GM21447 (cell line): ENCODE measurements around the gene FBXW12.
"Not testable (repeated sequence)": the region's sequence is repeated elsewhere in the genome, so short reads cannot be mapped to it uniquely, and the experiment has no call there.

Experiments
- ATAC-seq: cut with Tn5 transposase; IDR thresholded peaks from one replicate; pipeline ENCODE4 v1.9.1; 2021; ENCODE audit not compliant: unreplicated experiment

Gene FBXW12

DNA sequence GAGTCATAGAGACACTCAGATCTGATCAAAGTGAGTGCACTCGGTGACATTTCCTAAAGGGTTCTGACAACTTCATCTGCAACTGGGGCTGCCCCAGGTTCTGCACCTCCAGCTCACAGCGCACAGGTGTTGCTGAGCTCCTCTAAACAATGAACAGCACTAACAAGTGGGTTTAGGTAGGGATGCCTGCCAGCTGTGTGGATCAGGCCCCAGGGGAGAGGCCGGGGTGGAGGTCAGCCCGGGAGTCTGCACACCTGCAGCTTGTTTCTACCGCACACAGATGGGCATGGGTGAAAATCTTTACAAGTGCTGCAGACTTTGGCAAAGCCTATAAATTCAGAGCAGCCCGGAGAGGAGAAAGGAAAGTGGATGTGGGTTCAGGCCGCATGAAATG, 355 bp downstream of the FBXW12 start:
- ATAC-seq = no peak

DNA sequence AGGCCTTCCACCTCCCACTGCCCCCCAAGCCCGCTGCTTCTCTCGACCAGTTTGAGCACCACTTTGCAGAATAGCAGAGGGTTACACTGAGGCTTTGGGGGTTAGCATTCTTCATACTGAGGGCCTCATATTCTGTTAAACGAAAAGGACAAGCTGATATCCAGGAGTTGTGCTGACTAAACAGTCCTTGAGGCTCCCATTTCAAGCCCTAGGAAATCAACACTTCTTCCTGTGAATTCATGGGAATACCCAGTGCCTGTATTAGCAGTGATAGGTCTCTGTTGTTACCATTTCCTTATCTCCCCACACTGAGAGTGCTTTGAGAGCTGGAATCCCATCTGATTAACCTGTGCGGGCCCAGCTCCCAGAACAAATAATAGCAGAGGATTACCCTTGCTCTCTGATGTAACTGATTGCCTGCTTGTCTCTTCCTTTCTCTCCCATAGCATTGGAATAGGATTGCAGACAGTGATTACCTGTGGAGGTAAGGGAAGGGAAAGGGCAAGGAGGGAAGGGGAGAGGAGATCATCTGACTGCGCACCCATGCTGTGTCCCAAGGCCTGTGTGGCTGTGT, 930 bp downstream of the FBXW12 start:
- ATAC-seq = no peak

DNA sequence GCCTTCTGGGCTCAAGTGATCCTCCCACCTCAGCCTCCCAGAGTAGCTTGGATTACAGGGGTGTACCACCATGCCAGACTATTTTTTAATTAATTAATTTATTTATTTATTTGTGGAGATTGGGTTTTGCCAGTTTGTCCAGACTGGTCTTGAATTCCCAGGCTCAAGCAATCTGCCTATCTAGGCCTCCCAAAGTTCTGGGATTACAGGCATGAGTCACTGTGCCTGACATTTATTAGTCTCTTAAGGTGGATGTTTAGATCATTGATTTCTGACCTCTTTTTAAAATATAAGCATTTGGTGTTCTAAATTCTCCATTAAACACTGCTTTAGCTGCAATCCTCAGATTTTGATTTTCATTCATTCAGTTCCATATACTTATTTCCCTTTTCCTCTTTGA, 15.6 kb downstream of the FBXW12 start:
- ATAC-seq = no peak

DNA sequence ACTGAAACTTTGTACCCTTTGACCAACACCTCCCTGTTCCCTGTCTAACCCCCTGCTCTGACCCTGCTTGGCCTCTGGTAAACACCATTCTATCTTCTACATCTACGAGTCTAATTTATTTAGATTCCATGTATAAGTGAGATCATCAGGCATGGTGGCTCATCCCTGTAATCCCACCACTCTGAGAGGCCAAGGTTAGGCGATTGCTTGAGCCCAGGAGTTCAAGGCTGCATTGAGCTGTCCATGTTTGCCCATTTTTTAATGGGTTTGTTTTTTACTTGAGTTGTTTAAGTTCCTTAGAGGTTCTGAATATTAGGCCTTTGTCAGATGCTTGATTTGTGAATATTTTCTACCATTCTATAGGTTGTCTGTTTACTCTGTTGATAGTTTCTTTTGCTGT, 16.9 kb downstream of the FBXW12 start:
- no peak for ATAC-seq

DNA sequence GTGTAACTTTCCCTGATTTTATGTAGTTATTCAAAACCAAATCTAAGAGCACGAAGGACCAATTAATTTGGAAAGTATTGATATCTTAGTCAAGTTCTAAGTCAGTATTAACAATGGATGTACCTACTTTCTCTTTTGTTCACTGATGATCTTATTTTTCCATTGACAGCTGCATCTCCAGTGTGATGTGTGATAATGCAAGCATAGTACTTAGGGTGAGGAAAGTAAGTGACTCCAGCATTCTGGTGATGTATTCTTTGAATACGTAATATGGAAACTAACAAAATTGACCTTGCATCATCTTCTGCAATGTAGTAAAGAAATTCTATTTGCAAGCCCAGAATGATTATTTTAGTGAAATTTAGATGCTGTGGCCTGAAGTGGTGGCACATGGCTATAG, 22.4 kb downstream of the FBXW12 start:
- no peak for ATAC-seq

DNA sequence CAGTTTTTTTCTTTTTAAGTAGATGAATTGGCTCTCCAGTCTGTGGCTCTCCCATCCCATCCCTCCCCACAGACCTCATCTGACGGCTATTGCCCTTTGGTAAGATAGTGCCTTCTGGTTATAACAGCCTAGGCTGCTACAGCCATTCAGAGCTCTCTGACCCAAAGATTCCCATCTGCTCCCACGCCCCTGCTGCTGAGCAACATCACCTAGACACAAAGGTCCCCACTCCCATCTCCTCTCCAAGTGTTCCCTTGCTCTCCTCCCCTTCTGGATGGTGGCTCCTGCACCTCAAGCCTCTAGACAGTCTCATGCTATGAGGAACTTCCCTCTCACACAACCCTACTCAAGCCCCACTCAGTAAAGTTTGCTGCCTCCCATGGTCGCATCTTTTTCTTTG, 23.7 kb downstream of the FBXW12 start:
- ATAC-seq = no peak

DNA sequence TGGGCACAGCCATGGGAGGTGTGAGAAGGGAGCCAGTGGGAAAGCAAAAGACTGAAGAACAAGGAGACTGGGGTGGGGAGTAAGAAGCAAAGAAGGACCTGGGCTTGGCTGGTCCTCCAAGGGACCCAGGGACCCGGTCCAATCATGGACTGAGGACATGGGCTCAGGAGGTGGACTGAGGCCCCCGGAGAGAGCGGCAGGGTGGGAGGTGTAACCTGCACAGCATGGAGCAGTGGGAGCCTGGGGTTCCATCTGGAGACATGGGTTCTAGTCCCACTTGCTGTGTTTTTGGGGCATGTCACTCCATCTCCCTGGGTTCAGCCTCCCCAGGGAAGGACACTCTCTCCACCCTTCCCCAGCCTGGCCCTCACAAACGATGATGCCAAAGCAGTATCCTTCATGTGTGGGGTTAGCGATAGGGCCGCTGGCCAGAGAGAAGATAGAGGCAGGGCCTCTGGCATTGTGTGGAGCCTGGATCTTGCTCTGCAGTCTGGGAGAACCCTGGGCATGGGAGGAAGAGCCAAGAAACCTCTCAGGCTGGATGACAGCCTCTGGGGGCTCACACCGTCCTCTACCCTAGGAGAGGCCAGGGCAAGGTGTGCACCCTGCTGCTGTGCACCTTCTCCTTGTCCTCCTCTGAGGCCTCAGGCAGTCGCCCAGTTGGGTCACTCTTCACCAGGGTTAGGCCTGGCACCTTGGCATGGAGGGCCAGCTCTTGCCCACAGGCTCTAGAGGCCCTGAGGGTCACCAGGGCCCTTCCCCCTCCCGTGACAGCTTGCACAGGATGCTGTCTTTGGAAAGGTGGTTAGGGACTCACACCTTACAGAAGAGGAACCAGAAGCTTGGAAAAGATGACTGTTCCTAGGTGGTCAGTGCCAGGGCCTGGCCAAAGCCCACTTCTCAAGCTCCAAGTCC, 26.0 kb downstream of the FBXW12 start:
- no peak for ATAC-seq

DNA sequence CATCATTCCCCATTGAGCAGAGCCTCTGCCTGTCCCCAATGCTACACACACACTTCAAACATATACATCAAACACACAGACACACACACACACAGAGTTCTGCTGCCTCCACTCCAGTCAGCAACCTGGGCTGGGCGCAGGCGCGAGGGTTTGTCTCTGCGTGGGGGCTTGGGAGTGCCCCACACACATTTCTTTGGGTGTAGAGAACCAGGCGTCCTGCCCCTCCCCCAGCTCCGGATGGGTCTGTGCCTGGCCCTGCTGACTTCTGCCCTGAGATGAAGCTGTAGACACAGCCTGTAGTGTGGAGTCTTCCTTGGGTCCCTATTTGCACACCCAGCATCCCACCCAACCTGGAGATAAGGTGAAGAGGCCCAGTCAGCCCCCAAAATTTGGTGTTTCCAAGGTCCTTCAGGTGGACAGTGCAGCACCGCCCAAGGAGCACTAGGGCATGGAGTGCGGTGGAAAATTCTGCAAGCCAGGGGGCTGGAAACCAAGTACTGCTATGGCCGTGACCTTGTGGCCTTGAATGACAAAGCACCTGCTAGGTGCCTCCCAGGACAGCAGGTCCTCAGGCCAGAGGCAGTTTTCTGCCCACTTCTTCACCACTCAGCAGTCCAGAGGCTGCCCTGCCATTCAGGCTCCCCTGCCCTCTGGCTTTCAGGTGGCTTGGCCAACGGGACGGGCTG, 26.8 kb downstream of the FBXW12 start:
- no peak for ATAC-seq

DNA sequence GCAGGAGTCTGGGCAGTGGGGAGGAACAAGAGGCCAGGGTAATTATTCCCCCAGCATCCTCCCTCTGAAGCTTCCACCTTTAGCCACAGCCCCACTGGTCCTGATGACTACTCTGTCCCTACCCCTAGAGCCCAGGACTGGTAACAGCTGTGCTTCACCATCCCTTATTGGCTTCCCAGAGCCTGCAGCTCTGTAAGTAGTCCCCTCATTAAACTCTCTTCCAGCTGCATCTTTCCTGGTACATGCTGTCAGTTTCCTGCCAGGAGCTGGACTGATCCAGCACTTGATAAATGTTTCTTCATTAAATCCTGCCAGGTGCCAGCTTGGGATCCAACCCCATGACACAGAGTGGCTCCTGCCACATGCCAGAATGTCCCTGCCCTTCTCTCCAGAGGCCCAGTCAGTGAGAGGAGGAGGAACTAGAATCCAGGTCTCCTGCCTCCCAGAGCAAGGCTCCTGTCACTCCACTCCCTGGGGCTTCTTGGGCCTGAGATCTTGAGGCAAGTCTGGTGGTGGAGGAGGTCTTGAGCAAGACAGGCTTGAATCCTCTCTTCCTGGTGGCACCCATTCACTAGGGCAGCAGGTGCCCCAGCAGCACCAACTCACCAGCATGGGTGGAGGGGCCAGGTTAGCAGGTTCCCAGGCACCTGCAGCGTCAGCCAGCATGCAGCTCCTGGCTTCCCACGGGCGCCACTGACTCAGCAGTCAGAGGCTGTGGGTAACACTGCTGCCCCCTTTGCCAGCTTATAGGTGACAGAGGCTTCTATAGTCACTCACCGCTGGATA, 27.6 kb downstream of the FBXW12 start:
- ATAC-seq = no peak

DNA sequence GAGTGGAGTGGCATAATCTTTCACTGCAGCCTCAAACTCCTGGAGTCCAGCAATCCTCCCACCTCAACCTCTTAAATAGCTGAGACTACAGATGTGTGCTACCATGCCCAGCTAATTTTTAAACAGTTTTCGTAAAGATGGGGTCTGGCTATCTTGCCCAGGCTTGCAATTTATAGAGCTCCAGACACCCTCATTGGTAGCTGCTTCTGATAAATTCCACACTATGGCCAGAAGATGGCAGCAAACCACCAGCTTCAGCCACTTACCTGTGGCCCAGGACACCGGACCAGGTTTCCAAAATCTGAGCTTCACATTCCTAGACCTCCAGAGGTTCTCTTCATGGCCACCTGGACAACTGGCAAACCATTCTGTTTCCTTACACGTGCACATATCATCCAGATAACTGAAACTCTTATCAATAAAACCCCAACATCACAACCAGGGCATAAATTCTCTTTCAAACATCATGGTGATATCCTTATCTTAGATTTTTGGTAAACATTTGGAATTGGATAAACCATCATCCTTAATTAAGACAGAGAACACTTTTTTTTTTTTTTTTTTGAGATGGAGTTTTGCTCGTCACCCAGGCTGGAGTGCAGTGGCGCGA, 28.9 kb downstream of the FBXW12 start:
- ATAC-seq = no peak

DNA sequence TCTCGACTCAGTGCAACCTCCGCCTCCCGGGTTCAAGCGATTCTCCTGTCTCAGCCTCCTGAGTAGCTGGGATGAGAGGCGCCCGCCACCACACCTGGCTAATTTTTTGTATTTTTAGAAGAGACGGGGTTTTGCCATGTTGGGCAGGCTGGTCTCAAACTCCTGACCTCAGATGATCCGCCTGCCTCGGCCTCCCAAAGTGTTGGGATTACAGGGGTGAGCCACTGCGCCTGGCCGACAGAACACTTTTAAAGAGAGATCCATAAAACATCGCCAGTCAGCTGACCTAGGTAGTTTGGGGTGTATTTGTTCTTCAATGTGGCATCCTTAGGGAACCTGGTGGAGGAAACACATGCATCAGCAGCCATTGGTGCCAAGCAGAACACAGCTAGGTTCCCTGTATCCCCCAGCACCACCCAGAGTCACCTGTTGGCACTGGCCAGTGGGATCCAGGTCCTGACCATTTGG, 29.4 kb downstream of the FBXW12 start:
- not testable (repeated sequence) for ATAC-seq

DNA sequence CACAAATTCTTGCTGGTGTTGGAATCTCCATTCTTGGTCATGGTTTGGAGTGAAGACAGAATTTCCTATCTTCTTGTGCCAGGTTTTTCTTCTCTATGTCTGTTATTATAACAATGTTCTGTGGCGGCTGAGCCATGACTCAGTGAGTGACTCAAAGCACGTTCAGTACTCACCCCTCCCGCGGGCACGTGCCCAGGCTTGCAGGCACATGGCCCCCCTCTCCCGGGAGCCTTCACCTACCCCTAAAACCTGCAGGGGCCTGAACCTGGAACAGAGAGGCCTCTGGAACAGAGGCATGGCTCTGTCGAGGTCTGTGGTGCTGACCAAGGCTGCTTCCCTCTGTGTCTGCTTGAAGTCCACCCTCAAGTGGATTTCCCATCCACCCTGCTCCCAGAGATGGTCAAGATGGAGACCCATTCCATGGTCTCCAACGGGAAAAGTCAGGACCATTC, 30.3 kb downstream of the FBXW12 start:
- ATAC-seq = no peak

DNA sequence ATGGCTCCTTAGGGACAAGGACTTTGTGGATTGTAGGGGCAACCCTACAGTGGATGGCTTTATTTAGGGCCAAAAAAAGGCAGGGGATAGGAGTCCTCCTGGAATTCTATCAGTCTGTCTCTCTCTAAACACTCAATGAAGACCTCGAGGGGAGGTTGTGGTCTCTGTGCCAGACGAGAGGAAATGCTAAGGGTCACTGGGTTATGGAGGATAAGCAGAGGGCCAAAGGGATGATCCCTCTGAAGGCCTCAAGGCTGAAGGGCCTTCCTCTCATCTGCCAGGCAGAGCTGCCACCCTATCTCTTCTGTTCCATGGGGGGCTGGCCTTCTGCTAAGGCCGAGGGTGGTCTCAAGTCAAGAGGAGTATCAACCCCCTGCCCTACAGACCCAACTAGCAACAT, 30.9 kb downstream of the FBXW12 start:
- no peak for ATAC-seq

DNA sequence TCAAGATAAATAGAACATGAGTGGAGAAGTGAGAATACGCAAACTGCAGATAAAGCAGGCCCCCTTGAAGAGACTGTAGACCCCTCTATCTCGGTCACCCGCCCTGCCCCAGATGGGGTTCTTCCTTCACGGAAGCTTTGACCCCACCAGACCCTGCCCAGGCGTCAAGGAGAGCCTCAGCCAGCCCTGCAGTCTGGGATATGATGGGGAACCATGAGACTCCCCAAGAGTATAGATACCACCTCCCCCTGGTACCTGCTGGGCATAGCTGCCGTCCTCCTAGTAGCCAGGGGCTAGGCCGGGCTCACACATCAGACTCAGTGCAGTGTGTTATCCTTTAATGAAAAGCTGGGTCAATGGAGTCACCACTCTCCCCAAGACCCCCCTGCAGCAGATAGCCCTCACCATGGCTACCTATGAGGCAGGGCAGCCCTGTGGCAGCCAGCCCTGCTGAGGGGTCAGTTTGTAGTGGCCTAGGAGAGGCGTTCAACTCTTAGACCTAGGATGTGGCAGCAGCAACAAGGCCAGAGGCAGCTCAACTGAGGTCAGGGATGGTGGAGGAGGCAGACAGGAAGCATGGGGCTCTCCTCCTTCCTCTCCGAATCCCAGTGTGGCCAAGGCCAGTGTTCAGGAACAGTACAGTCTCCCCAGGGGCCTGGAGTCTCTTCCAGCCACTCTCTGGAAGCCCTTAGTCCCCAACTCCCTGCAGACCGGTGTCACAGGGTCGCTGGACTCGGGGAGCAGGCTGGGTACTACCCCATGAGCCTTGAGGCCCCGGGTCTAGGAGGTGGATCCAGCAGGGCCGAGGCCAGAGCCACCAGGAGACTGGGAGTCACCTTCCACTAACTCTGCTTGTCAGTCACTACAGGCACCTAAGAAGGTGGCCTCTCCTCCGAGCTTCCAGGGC, 31.8 kb downstream of the FBXW12 start:
- ATAC-seq = no peak

DNA sequence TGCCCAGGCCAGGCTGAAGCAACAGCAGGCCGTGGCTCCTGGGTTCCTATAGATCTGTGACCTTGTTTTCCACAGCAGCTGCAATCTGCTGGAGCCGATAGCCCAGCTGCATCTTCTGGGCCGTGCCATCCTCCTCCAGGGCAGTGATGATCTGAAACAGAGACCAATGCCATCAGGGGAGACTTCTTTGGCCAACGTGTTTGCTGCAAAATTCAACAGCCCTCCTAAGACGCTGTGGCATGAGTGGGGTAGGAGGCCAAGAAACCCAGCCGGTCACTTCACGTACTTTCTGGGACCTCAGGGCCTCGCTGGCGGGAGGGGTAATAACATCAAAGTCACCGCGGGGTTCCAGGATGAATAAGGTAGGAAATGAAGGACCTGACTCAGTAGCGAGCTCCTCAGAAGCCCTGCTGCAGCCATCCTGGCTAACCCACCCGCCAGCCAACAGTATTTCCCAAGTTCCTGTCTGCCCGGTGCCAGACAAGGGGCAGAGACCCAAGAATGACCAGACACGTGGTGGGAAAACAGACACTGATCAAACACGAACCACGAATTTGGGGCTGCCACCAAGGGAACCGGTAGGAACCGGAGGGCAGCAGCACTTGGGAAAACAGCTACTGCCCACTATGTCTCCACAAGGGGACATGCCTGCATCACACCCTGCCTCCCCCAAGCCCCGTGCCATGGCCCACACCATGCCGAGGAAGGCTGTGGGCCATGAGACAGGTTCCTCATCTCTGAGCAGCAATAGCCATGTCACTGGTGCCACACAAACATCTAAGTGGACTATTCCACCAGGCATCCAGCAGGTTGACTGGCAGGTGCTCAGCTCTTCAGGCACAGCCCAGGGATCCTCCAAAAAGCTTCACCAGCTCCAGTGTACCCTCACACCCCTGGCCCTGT, 32.7 kb downstream of the FBXW12 start:
- ATAC-seq = no peak

DNA sequence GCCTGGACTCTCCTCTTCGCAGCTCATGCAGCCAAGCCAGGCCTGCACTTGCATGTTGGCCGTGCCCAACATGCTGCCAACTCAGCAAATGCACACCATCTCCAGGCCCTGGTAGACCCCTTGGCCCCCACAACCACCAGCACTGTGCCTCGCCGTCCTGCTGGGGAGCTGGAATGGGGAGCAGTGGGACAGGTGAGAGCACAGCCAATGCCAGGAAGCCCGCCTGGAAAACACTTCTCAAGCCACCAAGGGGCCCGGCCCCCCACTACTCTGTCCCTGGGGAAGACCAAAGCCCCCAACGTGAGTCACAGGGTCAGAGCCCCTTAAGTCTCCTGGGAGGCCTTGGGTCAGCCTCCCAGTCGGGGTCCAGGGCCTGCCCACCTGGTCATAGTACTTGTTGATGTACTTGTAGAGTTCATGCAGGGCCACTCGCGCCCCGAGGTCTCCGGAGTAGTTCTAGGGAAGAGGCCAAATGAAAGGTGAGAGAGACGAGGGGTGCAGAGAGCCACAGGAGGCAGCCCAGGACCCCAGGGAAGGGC, 33.4 kb downstream of the FBXW12 start:
- no peak for ATAC-seq

DNA sequence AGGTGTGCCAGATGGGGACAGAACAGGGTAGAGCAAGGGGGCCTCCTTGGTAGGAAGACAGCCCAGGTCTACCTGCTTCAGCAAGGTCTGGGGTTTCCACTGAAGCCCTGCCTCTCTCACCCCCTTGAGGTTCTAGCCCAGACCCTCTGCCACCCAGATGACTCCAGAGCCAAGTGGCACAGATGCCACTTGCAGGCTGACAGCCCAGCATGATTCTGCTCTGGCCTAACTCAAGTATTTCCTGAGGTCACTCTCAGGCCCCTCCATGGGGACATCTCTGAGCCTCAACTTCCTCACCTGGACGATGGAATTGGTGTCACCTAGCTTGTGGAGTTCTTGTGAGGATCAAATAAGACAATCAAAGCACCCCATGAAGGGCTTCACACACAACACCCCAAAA, 34.0 kb downstream of the FBXW12 start:
- ATAC-seq = no peak
